Measurements from ENCODE around the gene HABP2. TPM values are rescaled to one million over a fixed set of nuclear protein-coding genes. Genes with fewer than 3 reads are reported as not detected.

HABP2 gene
- polyA plus RNA-seq, 3 donors, result not detected

DNA sequence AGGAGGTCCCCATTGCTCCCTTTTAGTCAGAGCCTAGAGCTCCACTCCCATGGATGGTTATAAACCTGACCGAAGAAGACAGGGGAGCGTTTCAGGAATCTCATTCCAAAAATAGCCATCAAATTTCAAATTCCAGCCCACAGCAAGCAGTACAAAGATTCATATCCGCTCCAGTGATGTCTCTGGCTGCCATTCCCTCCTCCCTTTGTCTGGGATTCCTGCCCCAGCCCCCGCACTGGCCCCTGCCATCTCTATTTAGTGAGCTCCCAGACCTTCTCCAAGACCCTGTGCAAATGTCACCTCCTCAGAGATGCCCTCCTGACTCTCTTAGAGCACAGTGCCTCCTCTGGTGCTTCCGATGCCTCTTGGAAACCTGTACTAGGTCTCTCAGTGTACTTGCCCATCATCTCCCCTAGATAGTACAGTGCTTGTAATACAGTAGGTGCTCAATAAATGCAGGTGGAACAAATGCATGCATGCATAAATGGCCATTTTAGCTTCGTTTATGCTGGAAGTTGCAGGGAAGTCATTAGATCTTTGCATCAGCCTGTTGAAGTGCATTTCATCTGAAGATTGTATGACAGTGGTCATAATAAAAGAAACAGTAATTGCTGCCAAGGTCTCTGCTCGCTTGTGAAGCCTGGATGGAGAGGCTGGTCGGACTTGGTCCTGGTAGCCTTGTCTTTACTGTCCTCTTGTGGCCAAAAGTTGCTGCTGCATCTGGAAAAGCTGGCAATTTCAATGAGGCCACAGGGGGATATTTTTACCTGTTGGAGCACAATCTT lies 32.0 kb upstream of the HABP2 start:
- DNase-seq, result peak; percentile 17 to 42 (median 32)
- no peaks in the 10 kb centered on the region for H3K27me3 ChIP-seq (ENCODE audit: control insufficient read depth in 2 of 2, insufficient read depth in 2 of 2, low read length in 2 of 2)
- no peaks in the 10 kb centered on the region for H3K4me1 ChIP-seq (ENCODE audit: control insufficient read depth in 1 of 2, insufficient read depth in 2 of 2, low read length in 2 of 2)
- 59% methylated on average over 7 of the region's 8 CpGs for WGBS (ENCODE audit: insufficient coverage)
- no peak overlapping the region for H2AFZ ChIP-seq (ENCODE audit: insufficient read depth, low read depth, low read length, poor library complexity, severe bottlenecking)
- no peaks in the 10 kb centered on the region for H3K9me3 Mint-ChIP-seq
- H3K9me3 ChIP-seq (replicated peaks in 1 of 2; ENCODE audit: control insufficient read depth in 1 of 2, insufficient read depth in 1 of 2, low read length in 2 of 2), result no peaks in the 10 kb centered on the region
- H3K36me3 Mint-ChIP-seq, result no peaks in the 10 kb centered on the region
- no peaks in the 10 kb centered on the region for H3K36me3 ChIP-seq (replicated peaks in 1 of 2; ENCODE audit: control insufficient read depth in 1 of 2, insufficient read depth in 2 of 2, low read length in 2 of 2)
- TF ChIP-seq, protein P1, sequence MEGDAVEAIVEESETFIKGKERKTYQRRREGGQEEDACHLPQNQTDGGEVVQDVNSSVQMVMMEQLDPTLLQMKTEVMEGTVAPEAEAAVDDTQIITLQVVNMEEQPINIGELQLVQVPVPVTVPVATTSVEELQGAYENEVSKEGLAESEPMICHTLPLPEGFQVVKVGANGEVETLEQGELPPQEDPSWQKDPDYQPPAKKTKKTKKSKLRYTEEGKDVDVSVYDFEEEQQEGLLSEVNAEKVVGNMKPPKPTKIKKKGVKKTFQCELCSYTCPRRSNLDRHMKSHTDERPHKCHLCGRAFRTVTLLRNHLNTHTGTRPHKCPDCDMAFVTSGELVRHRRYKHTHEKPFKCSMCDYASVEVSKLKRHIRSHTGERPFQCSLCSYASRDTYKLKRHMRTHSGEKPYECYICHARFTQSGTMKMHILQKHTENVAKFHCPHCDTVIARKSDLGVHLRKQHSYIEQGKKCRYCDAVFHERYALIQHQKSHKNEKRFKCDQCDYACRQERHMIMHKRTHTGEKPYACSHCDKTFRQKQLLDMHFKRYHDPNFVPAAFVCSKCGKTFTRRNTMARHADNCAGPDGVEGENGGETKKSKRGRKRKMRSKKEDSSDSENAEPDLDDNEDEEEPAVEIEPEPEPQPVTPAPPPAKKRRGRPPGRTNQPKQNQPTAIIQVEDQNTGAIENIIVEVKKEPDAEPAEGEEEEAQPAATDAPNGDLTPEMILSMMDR (IDR thresholded peaks at IDR 0.05), result peak; percentile 89
- no peak overlapping the region for H3K9ac ChIP-seq (ENCODE audit: insufficient read depth, low read length, poor library complexity, severe bottlenecking)
- peaks cover 6% of the 10 kb centered on the region for H3K4me1 Mint-ChIP-seq
- no peaks in the 10 kb centered on the region for H4K20me1 ChIP-seq (ENCODE audit: insufficient read depth, low read length)
- no peak overlapping the region for H3K4me3 Mint-ChIP-seq
- no peak overlapping the region for H3K4me2 ChIP-seq (replicated peaks; ENCODE audit: extremely low read depth, low read length, poor library complexity, severe bottlenecking)
- no peaks in the 10 kb centered on the region for H3K79me2 ChIP-seq (ENCODE audit: insufficient read depth, low read length)
- H3K27me3 Mint-ChIP-seq (ENCODE audit: low read depth in 3 of 3), result peaks cover 2 to 7% (median 2%) of the 10 kb centered on the region in 3 donors
- intact Hi-C loops (cut with micrococcal nuclease), result no loop called here
- no peak overlapping the region for H3K27ac Mint-ChIP-seq
- no peak overlapping the region for H3K27ac ChIP-seq (ENCODE audit: low read depth in 1 of 2, low read length in 2 of 2)
- no peak overlapping the region for H3K4me3 ChIP-seq (replicated peaks in 1 of 3; ENCODE audit: low read depth in 2 of 3, low read length in 3 of 3)

DNA sequence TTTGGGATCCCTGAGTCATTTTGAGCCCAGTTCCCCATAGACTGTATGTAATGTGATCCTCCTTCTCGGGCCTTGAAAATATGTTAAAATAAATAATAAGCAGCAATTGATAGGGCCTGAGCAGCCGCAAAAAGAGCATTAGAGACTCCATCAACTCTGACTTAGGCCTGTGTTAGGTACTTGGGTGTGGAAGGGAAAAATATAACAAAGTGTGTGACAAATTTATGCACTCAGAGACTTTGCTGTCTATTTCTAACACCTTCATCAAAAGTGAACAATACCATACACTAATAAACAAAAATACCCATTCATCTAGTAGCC lies 31.4 kb upstream of the HABP2 start:
- no peak overlapping the region for H2AFZ ChIP-seq (ENCODE audit: insufficient read depth, low read depth, low read length, poor library complexity, severe bottlenecking)

More for the DNA sequence above, 31.4 kb upstream of the HABP2 start:
- no peaks in the 10 kb centered on the region for H3K9me3 ChIP-seq (replicated peaks in 1 of 2; ENCODE audit: control insufficient read depth in 1 of 2, insufficient read depth in 1 of 2, low read length in 2 of 2)
- TF ChIP-seq, protein P1 (IDR thresholded peaks at IDR 0.05), result peak; percentile 52
- intact Hi-C loops (cut with micrococcal nuclease), result no loop called here
- no peak overlapping the region for H3K9ac ChIP-seq (ENCODE audit: insufficient read depth, low read length, poor library complexity, severe bottlenecking)
- H3K4me3 Mint-ChIP-seq, result no peak overlapping the region
- H3K4me3 ChIP-seq (replicated peaks in 1 of 3; ENCODE audit: low read depth in 2 of 3, low read length in 3 of 3), result no peak overlapping the region
- 0% methylated on average over 1 of the region's 2 CpGs for WGBS (ENCODE audit: insufficient coverage)
- no peaks in the 10 kb centered on the region for H3K36me3 ChIP-seq (replicated peaks in 1 of 2; ENCODE audit: control insufficient read depth in 1 of 2, insufficient read depth in 2 of 2, low read length in 2 of 2)
- H3K36me3 Mint-ChIP-seq, result no peaks in the 10 kb centered on the region
- H3K4me1 Mint-ChIP-seq, result peaks cover 6% of the 10 kb centered on the region
- no peaks in the 10 kb centered on the region for H3K79me2 ChIP-seq (ENCODE audit: insufficient read depth, low read length)
- no peak overlapping the region for H3K27ac Mint-ChIP-seq
- H4K20me1 ChIP-seq (ENCODE audit: insufficient read depth, low read length), result no peaks in the 10 kb centered on the region
- no peak overlapping the region for H3K27ac ChIP-seq (ENCODE audit: low read depth in 1 of 2, low read length in 2 of 2)
- H3K4me2 ChIP-seq (replicated peaks; ENCODE audit: extremely low read depth, low read length, poor library complexity, severe bottlenecking), result no peak overlapping the region
- H3K27me3 Mint-ChIP-seq (ENCODE audit: low read depth in 3 of 3), result peaks cover 2 to 7% (median 2%) of the 10 kb centered on the region in 3 donors
- H3K4me1 ChIP-seq (ENCODE audit: control insufficient read depth in 1 of 2, insufficient read depth in 2 of 2, low read length in 2 of 2), result no peaks in the 10 kb centered on the region
- DNase-seq, result no peak
- no peaks in the 10 kb centered on the region for H3K9me3 Mint-ChIP-seq
- H3K27me3 ChIP-seq (ENCODE audit: control insufficient read depth in 2 of 2, insufficient read depth in 2 of 2, low read length in 2 of 2), result no peaks in the 10 kb centered on the region

Measured in CD14-positive monocyte (primary cell).